Inflammatory macrophage treated with lipopolysaccharide for 4 hours (primary cell): ENCODE results near the gene ZNF223.

Experiments used
- DNase-seq: peaks from one replicate; pipeline ENCODE4 v3.0.0-alpha.2; 2020

ZNF223 gene

DNA sequence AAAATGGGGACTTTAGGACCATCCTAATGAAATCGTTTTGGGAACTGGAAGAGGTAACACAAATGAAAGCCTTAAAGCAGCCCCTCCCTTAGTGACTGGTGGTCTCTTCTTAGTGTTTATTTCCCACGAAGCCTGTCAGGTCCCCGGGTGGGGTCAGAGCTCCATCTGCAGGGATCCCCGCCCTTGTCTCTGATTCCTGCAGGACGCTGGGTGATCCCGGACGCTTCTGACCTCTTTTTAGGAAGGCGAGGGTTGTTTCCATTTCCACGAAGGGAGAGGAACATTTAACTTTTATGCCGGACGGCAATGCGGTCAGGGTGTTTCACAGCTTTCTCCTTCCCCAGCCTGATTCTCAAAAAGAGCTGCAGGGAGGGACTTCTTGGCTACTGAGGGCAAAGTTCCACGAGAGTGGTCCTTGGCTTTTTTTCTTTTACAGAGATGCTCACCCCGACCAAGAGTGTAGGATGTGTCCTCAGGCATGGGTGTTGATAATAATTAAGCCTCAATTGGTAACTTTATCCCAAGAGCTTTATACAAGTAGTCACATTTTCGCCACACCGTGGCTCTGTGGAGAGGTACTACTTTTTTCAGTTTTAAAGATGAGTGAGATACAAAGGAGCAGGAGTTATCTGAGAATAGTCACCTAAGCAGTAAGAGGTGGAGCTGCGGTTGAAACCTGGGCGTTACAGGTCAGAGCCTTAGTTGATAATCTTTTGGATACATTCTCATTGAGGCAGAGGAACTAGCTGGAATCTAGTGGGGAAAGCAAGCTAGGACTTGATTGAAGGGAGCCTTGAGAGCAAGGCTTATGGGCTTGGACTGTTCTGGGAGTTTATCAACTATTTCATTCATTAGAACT is 20.9 kb downstream of the ZNF223 start:
- no peak for DNase-seq

DNA sequence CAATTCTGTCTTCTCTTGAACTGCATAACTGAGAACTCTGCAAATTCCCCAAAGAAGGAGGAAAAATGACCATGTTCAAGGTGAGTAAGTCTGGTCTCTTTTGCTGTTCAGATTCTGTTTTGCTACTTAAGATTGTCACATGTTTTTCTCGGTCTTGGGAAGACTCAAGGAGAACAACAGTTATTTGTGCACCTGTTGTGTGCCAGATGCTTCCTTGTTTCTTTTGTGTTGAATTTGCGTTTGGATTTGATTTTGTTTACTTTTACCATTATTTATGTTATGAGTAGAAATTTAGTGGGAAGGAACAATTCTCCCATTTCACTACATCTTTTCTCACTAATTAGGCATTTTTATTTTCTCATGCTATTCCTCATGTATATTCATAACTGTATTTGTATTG is 24.5 kb downstream of the ZNF223 start:
- DNase-seq: no peak

DNA sequence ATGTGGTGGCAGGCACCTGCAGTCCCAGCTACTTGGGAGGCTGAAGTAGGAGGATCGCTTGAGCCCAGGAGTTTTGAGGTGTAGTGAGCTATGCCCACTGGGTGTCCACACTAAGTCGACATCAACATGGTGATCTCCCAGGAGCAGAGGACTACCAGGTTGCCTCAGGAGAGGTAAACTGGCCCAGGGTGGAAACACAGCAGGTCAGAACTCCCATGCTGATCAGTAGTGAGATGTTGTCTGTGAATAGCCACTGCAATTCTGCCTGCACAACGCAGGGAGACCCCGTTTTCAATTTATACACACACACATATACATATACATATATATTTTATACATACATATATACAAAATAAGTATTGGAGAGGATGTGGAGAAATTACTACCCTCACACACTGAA is 40.3 kb downstream of the ZNF223 start:
- no peak for DNase-seq

DNA sequence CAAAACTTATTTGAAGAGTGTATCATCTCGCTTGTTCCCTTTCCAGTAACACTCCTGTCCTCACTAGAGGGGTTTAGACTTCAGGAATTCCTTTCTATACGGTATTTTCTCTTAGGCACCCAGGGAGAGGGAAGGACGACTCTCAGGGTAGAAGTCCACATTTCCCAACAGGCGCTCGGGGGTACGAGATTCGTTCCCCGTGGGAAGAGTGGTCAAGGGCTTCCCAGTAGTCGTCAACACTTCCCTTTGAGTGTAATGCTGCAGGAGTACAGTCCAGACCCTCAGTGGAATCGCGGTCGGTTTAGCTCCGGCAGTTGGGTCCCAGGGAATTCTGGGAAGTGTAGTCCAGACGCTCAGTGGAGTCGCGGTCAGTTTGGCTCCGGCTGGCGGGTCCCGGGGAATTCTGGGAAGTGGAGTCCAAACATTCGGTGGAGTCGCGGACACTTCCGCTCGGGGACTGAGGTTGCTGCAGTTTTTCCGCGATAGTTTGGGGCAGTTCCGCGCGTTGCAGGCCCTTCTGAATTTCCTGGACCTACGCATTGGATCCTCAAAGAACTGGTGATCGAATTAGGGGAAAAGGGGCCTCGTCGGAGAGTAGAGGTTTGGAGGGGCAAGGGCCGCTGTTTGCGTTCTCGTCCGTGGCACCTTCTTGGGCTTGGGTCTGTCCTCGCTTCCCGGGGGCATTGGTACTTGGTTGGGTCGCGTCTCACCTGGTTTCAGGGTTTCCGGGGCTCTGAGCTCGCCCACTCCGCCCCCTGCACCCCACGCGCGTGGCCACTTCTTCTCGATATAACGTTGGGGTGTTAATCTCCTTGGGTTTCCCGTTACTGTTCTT is 42.3 kb downstream of the ZNF223 start, which contains the start of gene ZNF224:
Gene ZNF224, plus strand, starts transcription at position 431 of the 835 bp plus-strand sequence. CDS start 3,513 bp downstream, outside the sequence.
- peak; percentile 93 for DNase-seq

DNA sequence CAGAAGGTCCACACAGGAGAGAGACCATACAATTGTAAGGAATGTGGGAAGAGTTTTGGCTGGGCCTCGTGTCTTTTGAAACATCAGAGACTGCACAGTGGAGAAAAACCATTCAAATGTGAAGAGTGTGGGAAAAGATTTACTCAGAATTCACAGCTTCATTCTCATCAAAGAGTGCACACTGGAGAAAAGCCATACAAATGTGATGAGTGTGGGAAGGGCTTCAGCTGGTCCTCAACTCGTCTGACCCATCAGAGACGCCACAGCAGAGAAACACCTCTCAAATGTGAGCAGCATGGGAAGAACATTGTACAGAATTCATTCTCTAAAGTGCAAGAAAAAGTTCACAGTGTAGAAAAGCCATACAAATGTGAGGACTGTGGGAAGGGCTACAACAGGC is 55.9 kb downstream of the ZNF223 start:
- DNase-seq: no peak

DNA sequence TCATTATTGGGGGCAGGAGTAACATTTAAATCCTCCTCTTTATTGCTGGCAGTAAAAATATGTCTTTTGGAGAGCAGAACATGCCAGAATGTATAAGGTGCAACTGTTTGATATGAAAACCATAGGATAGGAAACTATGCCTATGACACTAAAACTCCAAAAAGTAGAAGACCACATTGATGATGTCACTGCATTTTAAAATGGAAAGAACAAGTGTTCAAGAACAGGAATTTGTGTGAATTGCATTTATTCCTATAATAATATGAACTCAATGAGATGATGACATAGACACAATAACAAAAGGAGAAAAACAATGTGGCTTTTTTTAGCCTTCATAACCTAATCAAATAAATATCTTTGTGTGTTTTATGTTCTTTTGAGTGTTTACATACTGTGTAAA is 57.6 kb downstream of the ZNF223 start:
- DNase-seq: no peak

DNA sequence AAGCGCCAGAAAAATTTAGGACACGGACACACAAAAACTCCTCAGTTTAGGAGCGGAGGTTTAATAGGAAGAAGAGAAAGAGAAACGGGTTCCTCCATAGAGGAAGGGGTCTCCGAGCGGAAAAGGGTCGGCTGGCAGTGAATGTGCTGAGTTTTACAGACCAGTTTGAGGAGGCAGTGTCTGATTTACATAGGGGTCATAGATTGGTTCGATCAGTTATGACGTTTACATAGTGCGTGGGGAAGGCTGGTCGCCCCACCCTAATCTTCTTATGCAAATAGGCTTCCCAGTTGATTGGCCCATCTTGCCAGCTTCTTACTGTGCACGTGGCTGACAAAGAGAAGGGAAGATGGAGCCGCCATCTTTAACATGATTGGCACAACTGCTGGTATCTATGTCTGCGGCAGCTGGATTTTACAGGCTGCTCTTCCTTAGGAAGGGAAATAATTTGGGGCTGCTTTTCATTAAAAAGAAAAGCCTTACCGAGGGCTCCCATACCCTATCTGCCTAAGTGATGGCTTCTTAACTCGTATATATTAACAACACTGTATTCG is 60.2 kb downstream of the ZNF223 start:
- peak; percentile 58 for DNase-seq

DNA sequence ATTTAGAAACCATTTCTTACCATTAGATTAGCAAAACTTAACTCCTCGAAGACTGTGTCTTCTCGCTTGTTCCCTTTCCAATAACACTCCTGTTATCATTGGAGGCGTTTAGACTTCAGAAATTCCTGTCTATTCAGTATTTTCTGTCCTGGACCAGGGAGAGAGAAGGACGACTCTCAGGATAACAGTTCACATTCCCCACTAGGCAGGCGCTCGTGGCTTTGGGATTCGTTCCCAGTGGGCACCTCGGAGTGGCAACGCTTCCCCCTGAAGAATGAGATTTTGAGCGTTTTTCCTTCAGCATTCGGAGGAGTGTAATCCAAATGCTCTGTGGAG is 60.9 kb downstream of the ZNF223 start:
- DNase-seq: no peak

DNA sequence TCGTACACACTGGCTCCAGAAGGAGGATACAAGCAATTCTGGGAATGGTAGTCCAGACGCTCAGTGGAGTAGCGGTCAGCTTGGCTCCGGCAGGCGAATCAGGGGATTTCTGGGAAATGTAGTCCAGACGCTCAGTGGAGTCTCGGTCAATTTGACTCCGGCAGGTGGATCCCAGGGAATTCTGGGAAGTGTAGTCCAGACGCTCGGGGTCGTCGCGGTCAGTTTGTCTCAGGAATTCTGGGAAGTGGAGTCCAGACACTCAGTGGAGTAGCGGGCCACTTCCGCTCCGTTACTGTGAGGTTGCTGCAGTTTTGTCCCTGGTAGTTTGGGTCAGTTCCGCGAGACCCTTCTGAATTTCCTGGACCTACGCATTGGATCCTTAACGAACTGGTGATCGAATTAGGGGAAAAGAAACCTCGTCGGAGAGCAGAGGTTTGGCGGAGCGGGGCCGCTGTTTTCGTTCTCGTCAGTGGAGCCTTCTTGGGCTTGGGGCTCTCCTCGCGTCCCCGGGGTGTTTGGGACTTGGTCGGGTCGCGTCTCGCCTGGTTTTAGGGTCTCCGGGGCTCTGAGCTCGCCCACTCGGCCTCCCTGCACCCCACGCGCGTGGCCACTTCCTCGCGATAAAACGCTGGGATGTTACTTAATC is 61.4 kb downstream of the ZNF223 start, which contains the start of gene ZNF225:
Gene ZNF225, plus strand, starts transcription at position 262 of the 646 bp plus-strand sequence. CDS start 2,429 bp downstream, outside the sequence.
- peak; percentile 99 for DNase-seq

DNA sequence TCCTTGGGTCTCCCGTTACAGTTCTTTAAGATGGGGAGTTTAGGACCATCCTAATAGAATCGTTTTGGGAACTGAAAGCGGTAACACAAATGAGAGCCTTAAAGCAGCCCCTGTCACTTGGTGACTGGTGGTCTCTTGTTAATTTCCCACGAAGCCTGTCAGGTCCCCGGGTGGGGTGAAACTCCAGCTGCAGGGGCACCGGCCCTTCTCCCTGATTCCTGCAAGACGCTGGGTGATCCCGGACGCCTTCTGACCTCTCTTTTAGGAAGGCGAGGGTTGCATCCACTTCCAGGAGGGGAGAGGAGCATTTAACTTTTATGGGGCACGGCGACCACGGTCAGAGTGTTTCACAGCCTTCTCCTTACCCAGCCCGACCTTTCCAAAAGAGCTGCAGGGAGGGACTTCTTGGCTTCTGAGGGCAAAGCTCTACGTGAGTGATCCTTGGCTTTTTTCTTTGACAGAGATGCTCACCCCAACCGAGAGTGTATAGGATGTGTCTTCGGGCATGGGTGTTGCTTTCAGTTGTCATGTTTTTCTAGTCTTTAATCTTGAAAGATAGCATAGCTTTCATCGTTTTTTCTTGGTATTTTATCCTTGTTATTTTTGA is 62.1 kb downstream of the ZNF223 start:
- DNase-seq: no peak
